ENCODE results near the gene SNRPF.

SNRPF gene

GRCh38 chr12:95859947-95860850 is 1.4 kb downstream of the SNRPF start:
- no peak for DNase-seq

GRCh38 chr12:95862038-95862437 is 3.3 kb downstream of the SNRPF start:
- no peak for DNase-seq

GRCh38 chr12:95863337-95863736 is 4.6 kb downstream of the SNRPF start:
- DNase-seq = no peak

- DNase-seq = no peak
Observed at GRCh38 chr12:95870897-95871296, 12.1 kb downstream of the SNRPF start.

GRCh38 chr12:95874452-95874851 is 15.7 kb downstream of the SNRPF start:
- no peak for DNase-seq

- no peak for DNase-seq
Observed at GRCh38 chr12:95877622-95878021, 18.9 kb downstream of the SNRPF start.

- DNase-seq = no peak
Observed at GRCh38 chr12:95880895-95881294, 22.1 kb downstream of the SNRPF start.

GRCh38 chr12:95881331-95881955 is 22.7 kb downstream of the SNRPF start:
- no peak for DNase-seq

- no peak for DNase-seq
Observed at GRCh38 chr12:95882080-95882479, 23.3 kb downstream of the SNRPF start.

GRCh38 chr12:95882873-95883272 is 24.1 kb downstream of the SNRPF start:
- DNase-seq = no peak

- no peak for DNase-seq
Observed at GRCh38 chr12:95884998-95885397, 26.2 kb downstream of the SNRPF start.

- DNase-seq = no peak
Observed at GRCh38 chr12:95887311-95887710, 28.6 kb downstream of the SNRPF start.

GRCh38 chr12:95890958-95891357 is 32.2 kb downstream of the SNRPF start:
- DNase-seq = no peak

GRCh38 chr12:95896846-95897245 is 38.1 kb downstream of the SNRPF start:
- DNase-seq = no peak

- no peak for DNase-seq
Observed at GRCh38 chr12:95898081-95898480, 39.3 kb downstream of the SNRPF start.

GRCh38 chr12:95908573-95908972 is 49.8 kb downstream of the SNRPF start:
- no peak for DNase-seq

GRCh38 chr12:95909871-95910270 is 51.1 kb downstream of the SNRPF start:
- DNase-seq = no peak

All from NCI-H187 (cell line).